OCI-LY1 (cell line): ENCODE data around the gene TANC1.

Experiments used
- EZH2 ChIP-seq: fragments of 200-600 bp; sonication (generic), shearing (Covaris generic); IDR thresholded peaks from 2 replicates; pipeline ENCODE4 v1.8.0; 2017; ENCODE audit warnings: borderline replicate concordance, mixed run types, mild to moderate bottlenecking, antibody characterized with exemption, low read length, moderate library complexity, mixed read lengths
- TF ChIP-seq, protein P1 (sequence below): fragments of 200-600 bp; sonication (generic), shearing (Covaris generic); IDR thresholded peaks from 2 replicates; pipeline ENCODE4 v1.5.1; 2017; ENCODE audit warnings: mild to moderate bottlenecking, antibody characterized with exemption, low read length, moderate library complexity, mixed read lengths

GRCh38 chr2:159177357-159177756, 208.9 kb downstream of the TANC1 start:
- TF ChIP-seq, protein P1, sequence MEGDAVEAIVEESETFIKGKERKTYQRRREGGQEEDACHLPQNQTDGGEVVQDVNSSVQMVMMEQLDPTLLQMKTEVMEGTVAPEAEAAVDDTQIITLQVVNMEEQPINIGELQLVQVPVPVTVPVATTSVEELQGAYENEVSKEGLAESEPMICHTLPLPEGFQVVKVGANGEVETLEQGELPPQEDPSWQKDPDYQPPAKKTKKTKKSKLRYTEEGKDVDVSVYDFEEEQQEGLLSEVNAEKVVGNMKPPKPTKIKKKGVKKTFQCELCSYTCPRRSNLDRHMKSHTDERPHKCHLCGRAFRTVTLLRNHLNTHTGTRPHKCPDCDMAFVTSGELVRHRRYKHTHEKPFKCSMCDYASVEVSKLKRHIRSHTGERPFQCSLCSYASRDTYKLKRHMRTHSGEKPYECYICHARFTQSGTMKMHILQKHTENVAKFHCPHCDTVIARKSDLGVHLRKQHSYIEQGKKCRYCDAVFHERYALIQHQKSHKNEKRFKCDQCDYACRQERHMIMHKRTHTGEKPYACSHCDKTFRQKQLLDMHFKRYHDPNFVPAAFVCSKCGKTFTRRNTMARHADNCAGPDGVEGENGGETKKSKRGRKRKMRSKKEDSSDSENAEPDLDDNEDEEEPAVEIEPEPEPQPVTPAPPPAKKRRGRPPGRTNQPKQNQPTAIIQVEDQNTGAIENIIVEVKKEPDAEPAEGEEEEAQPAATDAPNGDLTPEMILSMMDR, result no peak
- TF ChIP-seq EZH2, result no peak
